GM19455 (cell line): ENCODE measurements around the gene SLC36A3.
A peak's percentile ranks its signal among the peaks of the same experiment; 100 is the strongest.
"Not testable (repeated sequence)": the region's sequence is repeated elsewhere in the genome, so short reads cannot be mapped to it uniquely, and the experiment has no call there.

Source experiments
- ATAC-seq: cut with Tn5 transposase; IDR thresholded peaks from one replicate; pipeline ENCODE4 v1.9.1; 2021; ENCODE audit not compliant: unreplicated experiment

The SLC36A3 gene

DNA sequence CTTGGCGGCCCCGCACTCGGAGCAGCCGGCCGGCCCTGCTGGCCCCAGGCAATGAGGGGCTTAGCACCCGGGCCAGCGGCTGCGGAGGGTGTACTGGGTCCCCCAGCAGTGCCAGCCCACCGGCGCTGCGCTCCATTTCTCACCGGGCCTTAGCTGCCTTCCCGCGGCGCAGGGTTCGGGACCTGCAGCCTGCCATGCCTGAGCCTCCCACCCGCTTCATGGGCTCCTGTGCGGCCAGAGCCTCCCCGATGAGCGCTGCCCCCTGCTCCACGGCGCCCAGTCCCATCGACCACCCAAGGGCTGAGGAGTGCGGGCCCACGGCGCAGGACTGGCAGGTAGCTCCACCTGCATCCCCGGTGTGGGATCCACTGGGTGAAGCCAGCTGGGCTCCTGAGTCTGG is 5.7 kb upstream of the SLC36A3 start:
- not testable (repeated sequence) for ATAC-seq

DNA sequence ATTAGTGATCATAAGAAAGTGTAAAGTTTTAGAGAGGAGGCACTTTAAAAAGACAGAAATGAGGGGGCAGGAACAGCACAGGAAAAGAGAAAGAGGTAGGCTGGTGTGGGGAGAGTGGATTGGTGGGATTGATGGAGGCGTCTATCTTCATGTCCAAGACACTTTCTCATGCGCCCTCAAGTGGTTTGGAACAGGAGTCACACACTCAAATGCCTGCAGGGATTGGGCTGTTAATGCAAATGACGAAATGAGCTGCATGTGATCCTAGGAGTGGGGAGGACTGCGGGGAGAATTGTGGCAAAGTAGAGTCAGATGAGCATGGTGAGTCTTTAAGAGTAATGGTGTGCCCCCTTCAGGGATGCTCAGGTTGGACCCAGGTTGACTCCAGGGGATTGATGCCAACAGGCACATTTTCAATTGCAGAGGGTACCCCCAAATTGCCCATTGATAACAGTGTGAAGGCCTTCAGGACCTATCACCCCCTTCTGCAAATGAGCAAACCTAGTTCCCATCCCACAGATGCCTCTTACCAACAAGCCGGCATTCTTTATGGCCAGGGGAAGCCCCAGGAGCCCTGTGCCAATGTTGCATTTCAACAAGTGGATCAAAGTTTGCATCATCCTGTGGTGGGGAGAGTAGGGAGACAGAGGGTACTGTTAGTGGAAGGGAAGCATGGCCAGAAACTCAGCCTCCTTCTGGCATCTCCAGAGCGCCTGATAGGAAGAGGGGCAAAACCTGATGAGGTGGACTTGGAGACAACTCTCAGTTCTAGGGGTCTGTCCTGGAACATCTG is 5.3 kb downstream of the SLC36A3 start:
- no peak for ATAC-seq

DNA sequence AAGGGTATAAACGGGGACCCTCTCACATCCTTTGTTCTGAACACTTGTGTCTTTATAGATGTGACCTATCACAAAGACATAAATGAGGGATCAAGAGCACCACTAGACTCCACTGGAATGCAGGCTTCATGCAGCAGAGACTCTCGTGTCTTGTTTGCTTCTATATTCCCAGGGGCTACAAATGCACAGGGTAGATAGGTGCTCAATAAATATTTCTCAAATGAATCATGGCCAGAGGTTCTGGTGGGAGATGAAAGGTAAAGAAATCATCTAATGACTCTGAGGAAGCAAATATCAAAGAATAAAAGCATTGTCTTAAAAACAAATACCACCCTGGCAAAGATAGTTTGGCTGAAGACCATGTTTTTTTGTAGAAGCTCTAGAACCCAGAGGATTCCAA is 6.6 kb downstream of the SLC36A3 start:
- ATAC-seq = no peak

DNA sequence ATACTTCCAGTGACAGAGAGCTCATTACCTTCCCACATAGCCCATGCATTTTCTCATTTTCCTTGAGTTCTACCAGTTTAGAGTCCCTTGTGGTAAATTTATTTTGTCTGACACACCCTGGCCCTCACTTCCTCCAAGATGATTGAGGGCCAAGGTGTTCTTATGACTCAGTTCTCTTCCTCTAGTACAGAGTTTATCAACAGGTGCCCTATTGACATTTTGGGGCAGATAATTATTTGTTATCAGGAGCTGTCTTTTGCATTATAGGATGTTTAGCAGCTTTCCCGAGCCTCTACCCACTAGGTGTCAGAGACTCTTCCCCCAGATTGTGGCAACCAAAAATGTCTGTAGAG is 7.1 kb downstream of the SLC36A3 start:
- no peak for ATAC-seq

DNA sequence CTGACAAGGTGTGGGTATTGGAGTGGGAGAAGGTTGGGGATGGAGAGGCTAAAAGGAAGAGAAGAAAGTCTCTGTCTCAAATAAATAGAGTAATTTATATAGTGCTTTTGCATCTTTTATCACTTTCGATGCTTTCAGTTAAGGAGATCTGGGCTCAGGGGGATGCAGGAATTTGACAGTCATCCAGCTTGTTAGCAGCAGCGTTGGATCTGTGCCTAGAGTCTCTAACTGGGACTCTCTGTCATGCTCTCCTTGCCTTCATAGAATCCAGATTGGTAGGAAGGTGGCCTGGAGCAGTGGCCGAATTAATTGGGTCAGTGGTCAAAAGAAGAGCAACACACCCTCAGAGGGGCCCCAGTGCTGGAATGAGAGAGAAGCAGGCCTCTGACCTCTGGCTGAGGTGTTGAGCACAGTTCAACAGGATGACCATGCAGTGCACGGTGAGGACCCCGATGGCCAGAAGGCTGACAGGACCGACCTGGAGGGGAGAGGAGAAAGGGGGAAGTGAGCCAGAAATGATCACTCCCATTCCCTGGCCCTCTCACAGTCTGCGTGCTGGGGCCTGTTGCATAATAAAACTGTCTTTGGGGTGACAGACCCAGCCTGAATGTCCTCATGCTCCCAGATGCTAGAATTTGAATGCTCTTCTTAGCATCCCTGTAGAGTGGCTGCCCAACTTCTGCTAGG is 7.6 kb downstream of the SLC36A3 start:
- no peak for ATAC-seq

DNA sequence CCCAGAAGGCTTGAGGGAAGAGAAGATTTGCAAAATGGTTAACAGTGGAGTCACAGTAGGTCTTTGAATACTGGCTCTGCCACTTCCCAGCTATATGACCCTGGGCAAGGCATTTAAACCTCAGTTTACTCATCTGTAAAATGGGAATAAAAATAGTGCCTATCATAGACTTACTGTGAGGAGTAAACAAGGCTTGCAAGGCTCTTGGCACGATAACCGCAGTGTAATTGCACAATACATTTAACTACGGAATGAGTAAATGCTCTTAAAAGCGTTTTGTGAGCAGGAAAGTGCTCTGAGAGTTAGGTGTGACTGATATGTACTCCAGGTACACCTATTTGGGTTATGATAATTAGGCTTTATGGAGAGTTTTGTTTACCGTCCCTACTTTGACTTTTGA is 8.4 kb downstream of the SLC36A3 start:
- ATAC-seq = no peak

DNA sequence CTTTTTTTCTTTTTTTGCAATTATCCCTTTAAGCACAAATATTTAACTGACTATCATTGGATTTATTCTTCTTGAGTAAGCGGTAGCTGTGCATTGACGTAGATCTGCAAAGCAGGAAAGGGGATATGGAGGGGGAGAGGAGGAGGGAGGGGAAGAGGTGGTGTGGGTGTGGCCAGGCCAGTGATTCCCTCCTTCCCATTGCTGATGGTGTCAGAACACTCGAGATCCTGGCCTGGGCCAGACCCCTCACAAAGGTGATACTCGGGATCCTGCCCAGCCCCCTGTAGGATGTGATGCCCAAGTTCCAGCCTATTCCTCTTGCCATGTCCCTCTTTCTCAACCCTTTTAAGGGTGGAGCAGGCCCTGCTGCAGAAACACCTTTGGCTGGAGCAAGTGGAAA is 9.9 kb downstream of the SLC36A3 start:
- no peak for ATAC-seq

DNA sequence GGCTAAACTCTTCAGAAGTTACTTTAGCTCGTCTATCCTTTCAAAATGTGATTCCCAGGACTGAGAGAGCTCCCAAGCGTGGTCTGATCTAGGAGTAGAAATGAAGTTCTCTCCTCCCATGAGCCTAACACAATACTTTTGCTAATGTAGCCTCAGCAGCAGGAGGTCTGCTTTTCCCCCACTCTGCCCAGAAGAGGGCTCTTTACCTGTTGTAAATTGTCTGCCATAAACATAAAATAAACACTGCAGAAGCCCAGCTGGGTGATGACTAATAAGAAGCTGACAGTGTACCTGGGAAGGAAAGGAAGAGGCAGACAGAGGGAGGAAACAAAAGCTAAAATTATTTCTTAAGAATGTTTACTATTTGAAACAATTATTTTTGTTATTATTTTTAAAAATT is 15.4 kb downstream of the SLC36A3 start:
- ATAC-seq = no peak

GRCh38 chr5:151286246-151286645 is 17.3 kb downstream of the SLC36A3 start:
- no peak for ATAC-seq

- ATAC-seq = no peak
Measured at GRCh38 chr5:151285683-151286082, 17.9 kb downstream of the SLC36A3 start.

- ATAC-seq = no peak
Measured at GRCh38 chr5:151284392-151284967, 19.1 kb downstream of the SLC36A3 start.

- ATAC-seq = no peak
Measured at GRCh38 chr5:151283120-151283825, 20.3 kb downstream of the SLC36A3 start.

DNA sequence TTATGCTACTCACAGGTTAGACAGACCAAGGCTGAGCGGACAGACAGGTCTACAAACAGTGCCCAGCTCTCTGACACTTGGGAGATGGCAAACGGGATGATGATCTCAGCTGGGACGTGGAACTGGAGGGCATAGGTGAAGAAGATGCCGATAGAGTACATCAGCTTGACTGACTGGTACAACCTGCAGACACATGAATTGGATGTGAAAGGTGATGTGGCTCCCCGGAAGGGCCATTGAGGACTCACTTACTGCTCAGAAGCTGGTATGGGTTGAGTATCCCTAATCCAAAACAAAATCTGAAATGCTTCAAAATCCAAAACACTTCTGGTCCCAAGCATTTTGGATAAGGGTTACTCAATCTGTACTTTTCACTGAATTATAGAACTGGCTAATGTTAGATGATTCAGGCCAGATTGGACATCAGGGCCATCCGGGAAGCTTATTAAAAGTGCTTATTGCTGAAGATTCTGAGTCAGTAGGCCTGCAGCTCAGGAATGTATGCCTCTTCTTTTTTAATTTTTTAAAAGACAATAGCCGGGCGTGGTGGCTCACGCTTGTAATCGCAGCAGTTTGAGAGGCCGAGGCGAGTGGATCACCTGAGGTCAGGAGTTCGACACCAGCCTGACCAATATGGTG is 22.4 kb downstream of the SLC36A3 start:
- ATAC-seq = no peak

DNA sequence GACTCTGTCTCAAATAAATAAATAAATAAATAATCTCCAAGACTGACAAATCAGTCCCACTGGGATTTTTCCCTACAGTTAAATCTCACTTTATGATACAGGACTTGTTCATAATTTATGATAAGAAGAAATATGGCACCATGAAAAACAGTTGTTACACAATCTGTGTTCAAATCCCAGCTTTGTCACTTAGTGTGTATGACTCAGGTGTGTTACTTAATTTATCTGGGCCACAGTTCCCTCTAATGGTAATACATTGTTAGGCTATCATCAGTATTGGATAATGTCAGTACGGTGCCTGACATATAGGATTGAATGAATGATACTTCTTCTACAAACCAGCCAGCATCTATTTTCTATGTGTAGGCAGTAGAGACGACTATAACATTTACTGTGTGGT is 23.1 kb downstream of the SLC36A3 start:
- no peak for ATAC-seq

DNA sequence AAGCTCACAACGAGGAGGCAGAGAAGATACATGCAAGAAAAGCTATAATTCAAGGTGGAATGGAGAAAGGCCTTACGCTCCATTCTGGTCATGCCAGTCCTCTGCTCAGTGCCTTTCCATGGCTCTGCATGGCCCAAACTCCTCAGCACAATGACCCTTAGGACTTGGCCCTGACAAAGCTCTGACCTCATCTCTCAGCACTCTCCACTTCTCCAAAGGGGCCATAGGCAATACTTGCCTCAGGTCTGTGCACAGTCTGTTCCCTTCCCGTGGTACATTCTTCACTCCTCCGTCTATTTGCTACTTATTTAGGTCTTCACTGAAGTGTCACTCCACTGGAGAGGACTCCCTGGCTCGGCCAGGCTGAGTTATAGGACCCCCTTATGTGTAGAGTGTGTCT is 24.7 kb downstream of the SLC36A3 start:
- ATAC-seq = no peak

GRCh38 chr5:151275803-151276202 is 27.8 kb downstream of the SLC36A3 start:
- ATAC-seq = no peak

- ATAC-seq = no peak
Measured at GRCh38 chr5:151274666-151275065, 28.9 kb downstream of the SLC36A3 start.

GRCh38 chr5:151271336-151271735 is 32.2 kb downstream of the SLC36A3 start:
- no peak for ATAC-seq

- peak; percentile 78 for ATAC-seq
Measured at GRCh38 chr5:151270599-151270998, 33.0 kb downstream of the SLC36A3 start.

DNA sequence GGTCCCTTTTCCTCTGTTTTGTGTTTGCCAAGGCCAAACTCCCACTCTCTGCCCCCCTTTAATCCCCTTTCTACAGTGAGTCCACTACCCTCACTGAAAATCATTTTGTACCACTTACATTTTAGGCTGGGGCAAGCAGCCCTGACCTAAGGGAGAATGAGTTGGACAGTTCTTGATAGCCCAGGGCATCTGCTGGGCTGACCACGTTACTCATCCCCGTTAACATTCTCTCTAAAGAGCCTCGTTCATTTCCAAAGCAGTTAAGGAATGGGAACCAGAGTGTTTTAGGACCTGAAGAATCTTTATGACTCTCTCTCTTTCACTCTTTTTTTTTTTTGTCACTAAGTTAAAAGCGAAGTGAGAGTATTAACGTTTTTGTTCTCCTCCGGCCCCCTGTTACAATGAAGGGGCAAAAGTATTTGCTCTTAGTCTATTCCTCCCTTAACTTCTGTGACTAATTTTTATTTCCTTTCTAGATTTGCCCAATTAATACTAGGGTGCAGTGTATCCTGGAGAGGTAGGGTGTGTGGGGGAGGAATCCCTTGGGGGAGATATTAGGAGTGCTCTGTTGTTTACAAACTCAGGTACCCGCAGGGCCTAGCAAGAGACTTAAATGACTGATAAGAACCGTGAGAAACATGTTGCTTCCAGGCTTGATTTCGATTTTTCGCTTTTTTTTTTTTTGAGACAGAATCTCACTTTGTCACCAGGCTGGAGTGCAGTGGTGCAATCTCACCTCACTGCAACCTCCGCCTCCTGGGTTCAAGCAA is 35.9 kb downstream of the SLC36A3 start:
- ATAC-seq = no peak
